LNCaP clone FGC (cell line): ENCODE results near the gene ANKS3.

Experiments
- DNase-seq: peaks from one replicate; pipeline ENCODE4 v3.0.0-alpha.2; 2011; ENCODE audit warnings: low read depth
- H3K4me3 ChIP-seq: 2 replicates; pipeline ENCODE4 v1.5.1; 2011; ENCODE audit warnings: mild to moderate bottlenecking, low read depth, low read length, control low read depth
- TF ChIP-seq, protein P1 (sequence below): IDR thresholded peaks from 2 replicates; pipeline ENCODE4 v1.5.1; 2012; ENCODE audit warnings: mild to moderate bottlenecking; ENCODE audit not compliant: control insufficient read depth, insufficient read depth; ENCODE audit errors: extremely low read depth

The ANKS3 gene

DNA sequence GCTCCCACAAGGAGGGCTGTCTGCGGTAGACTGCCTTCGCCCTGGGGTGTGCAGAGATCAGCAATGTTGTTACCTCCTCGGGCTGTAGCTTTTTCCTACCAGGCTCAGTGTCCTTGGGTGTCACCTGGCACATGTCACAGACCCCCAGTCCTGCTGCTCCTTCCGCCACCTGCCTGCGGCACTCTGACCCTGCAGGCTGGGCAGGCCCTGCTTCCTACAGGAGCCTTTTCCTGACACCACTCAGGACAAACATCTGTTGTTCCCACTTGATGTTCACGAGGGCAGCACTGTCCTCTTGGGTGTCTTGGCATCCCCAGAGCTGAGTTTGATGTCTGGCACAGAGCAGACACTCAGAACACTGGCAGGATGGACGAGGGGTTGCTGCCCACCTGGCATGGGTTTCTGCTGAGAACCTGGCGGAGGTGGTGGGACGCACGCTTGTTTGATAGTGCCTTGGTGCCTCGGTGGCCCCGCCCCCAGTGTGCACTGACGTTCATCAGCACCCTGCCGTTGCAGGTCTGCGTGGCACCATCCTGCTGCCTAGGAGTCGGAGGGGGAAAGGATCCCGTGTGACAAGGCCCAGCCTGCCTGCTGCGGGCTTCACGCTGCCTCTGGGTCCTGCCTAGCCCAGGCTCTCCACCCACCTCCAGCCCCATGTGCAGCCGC, 67.4 kb downstream of the ANKS3 start:
- DNase-seq = no peak
- TF ChIP-seq, protein P1, sequence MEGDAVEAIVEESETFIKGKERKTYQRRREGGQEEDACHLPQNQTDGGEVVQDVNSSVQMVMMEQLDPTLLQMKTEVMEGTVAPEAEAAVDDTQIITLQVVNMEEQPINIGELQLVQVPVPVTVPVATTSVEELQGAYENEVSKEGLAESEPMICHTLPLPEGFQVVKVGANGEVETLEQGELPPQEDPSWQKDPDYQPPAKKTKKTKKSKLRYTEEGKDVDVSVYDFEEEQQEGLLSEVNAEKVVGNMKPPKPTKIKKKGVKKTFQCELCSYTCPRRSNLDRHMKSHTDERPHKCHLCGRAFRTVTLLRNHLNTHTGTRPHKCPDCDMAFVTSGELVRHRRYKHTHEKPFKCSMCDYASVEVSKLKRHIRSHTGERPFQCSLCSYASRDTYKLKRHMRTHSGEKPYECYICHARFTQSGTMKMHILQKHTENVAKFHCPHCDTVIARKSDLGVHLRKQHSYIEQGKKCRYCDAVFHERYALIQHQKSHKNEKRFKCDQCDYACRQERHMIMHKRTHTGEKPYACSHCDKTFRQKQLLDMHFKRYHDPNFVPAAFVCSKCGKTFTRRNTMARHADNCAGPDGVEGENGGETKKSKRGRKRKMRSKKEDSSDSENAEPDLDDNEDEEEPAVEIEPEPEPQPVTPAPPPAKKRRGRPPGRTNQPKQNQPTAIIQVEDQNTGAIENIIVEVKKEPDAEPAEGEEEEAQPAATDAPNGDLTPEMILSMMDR = no peak
- H3K4me3 ChIP-seq = no peak overlapping the region

DNA sequence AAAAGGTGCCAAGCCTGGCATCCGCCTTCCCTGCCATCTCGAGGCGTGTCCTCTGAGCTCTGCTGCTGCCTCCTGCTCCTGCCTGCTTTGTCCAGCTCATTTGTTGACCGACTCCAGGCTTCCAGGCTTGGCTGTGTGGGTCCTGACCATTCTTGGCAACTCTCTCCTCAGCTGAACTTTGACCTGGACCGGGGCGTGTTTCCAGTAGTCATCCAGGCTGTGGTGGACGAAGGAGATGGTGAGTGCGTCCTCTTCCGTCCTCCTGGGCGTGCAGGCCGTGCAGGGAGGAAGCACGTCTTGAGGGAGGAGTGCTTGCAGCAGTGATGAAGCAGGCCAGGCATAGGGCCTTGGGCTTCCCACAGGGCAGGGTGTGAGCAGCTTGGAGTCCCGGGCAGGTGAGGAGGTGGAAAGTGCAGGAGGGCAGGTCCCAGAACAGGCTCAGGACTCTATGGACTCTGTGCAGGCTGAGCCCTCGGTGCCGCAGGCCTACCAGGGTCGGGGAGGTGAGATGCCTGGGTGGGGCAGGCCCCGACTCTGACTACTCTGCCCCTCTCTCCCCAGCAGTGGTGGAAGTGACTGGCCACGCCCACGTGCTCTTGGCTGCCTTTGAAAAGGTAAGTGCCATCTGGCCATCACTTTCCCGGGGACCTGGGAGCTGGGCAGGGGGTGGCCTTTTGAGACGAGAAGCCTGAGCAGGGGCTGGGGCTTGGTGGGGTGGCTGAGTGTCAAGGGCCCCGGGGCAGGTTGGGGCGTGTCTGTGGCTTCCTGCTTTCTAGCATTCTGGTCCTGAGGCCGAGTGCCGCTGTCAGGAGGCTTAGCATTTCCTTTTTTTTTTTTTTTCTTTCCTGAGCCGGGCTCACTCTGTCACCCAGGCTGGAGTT, 69.3 kb downstream of the ANKS3 start:
- no peak for DNase-seq
- TF ChIP-seq, protein P1 = no peak

DNA sequence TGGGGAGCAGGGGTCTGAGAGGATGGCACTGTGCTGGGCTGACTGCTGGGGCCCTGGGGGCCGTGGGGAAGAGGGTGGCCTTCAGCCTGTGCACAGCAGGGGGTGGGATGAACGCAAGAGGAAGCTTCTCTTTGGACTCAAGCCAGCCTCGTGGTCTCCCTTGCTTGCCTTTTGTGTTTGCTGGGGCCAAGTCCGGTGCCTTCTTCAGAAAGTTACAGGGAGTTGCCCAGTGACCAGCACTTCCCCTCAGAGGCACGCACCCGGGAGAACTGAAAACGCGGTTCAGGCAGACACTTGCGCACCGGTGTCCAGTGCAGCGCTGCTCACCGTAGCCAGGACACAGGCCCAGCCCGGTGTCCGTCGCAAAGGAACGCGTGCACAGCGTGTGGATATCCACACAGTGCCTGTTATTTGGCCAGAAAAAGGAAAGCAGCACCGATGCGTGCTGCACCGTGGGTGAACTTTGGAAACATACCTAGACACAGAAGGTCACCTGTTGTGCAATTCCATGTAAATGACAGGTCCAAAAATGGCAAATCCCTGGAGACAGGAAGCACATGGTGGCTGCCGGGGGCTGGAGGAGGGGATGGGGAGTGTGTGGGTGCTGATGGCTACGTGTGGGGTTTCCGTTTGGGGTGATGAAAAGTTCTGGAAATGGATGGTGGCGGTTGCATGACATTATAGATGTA, 70.2 kb downstream of the ANKS3 start:
- H3K4me3 ChIP-seq = no peak overlapping the region
- TF ChIP-seq, protein P1 = no peak
- DNase-seq = no peak

More for the DNA sequence above, 69.3 kb downstream of the ANKS3 start:
- H3K4me3 ChIP-seq = no peak overlapping the region

DNA sequence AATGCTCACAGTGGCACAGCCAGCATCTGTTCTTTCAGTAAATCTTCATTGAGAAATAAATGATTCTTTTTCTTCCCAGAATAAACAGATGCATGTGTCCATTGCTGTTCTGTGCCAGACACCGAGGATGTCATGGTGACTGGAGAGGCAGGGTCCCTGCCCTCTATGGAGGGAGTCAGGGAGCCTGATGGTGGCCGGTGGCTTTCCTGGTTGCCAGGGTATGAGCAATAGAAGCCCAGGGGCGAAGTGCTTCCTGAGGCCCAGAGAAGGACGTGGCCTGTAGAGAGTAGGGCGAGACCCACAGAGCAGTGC, 70.7 kb downstream of the ANKS3 start:
- no peak for DNase-seq
- TF ChIP-seq, protein P1 = no peak
- no peak overlapping the region for H3K4me3 ChIP-seq

DNA sequence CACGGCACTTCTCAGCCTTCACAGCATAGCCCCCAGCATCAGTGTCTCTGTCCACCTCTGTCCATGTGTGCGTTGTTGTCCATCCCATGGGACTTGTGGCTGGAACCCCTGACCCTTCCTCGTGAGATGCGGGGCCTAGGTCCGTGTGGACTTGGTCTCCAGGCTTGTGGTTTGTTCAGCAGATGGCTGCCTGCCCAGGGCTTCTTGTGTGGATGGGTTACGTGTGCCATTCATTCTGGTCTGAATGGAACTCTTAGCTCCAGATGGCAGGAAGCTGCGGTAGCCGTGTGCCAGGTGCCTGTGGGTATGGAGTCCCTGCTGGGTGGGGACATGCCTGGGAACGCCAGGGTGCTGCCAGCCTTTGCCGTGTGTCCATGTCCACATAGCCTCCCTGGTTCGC, 72.4 kb downstream of the ANKS3 start:
- TF ChIP-seq, protein P1 = no peak
- no peak overlapping the region for H3K4me3 ChIP-seq
- no peak for DNase-seq

DNA sequence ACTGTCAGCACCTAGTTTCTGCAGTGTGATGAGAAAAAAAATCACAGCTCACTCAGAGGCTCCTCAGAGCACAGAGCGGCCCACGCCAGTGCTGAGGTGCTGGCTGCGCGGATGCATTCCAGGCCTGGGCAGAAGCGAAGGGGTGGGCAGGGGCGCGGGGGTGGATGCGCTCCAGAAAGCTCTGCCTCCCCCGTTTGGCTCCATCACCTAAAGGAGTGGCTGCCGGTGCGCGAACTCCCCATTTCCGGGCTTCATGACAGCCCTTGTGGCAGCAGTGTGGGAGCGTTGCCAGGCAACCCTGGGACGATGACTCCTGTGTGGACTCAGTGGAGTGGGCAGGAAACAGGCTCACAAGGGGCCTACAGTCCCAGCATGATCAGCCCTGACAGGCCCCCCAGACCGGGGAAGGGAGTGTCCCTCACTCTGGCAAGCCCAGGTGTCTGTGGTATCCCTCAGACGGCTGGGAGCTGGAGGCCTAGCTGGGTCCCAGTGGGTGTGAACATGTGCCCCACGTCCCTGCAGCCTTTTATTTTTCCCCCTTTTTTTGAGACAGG, 73.5 kb downstream of the ANKS3 start:
- no peak overlapping the region for H3K4me3 ChIP-seq
- TF ChIP-seq, protein P1 = no peak
- DNase-seq = no peak
